Measurements from ENCODE around the gene HCFC1R1.

HCFC1R1 gene

DNA sequence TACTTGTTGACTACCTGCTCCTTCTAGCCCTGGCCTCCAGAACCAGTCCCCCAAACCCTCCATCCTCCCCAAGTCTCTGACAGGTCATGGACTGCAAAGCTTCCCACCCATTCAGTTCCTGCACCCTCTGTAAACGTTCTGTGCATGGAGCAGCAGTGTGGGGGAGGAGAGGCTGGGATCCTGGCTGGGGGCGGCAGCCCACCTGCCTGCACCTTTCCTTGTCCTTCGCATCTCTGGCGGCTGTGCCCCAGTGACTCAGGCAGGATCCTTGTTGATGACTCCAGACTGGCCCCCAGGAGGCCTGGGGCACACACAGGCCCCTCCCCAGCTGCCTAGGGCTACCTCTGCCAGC lies 41.9 kb downstream of the HCFC1R1 start:
- no peak for DNase-seq
- TF ChIP-seq POLR2A (IDR thresholded peaks at IDR 0.05; ENCODE audit: low read length) (no peak), GATA1 (IDR thresholded peaks at IDR 0.05; ENCODE audit: low read depth, low read length) (no peak)

DNA sequence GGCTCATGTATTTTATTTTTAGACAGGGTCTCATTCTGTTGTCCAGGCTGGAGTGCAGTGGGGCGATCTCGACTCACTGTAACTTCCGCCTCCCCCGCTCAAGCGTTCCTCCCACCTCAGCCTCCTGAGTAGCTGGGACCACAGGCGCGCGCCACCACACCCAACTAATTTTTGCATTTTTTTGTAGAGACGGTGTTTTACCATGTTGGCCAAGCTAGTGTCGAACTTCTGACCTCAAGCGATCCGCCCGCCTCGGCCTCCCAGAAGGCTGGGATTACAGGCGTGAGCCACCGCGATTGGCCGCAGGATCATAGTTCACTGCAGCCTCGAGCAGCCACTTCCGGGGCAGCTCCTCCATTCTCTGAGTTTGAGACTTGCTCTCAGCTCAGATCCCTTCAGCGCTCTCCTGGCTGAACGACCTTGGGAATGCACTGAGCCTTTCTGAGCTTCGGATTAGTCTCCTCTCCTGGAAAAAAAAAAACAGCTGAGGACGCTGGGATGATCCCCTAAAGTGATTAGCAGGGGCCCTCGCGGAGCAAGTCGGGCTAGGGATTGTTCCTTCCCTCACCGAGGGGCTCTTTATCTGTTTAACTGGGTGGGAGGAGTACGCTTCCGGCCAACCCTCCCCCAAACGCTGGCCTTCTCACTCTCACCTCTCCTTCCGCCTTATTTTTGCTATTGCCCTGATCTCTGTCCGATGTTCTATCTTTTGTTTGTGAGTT lies 42.4 kb downstream of the HCFC1R1 start:
- peak; percentile 44 to 49 for DNase-seq

DNA sequence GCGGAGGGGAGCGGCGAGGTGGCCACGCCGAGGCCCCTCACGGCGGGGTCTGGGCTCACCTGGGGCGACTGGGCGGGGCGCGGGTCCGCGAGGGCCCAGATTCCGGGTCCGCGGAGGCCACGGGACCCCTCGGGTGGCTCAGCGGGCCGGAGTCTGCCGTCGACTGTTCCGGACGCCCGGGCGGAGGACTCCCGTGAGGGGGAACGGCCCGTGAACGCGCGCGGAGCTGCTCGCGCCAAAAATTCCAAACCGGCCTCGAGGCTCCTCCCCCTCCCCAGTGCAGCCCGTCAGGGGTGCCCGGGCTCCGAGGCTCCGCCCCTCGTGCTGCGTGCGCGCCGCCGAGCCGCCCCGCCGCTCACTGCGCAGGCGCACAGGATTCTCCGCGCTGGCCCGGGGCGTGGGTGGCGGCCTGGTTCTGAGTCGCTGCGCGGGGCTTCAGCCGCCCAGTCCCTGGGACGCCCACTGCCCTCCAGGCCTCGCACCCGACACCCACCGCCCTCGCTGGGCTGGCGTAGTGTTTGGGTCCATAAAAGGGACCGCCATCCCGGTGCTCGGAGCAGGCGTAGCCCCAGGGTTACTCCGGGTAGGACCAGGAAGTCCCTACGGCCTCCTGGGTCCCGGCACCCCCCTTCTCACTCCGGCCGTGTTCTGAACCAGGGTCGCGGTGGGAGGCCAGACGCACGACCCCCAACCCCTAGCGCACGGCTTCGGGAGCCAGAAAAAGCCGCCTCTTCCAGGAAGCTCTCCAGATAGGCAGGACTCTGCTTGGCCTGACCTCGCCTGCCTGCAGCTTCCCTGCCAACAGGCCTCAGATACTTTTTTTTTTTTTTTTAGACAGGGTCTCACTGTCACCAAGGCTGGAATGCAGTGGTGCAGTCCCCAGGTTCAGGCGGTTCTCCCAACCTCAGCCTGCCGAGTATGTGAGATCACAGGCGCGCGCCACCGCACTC lies 43.2 kb downstream of the HCFC1R1 start, which contains the start of gene PKMYT1:
TSS of gene PKMYT1 (minus strand) at position 220 of the 950 bp plus-strand sequence. CDS start 789 bp downstream, outside the sequence.
- DNase-seq, result peak; percentile 94 to 98
- no peak for TF ChIP-seq GATA1 (IDR thresholded peaks at IDR 0.05; ENCODE audit: low read depth, low read length)
- peak; percentile 96 for TF ChIP-seq POLR2A (IDR thresholded peaks at IDR 0.05; ENCODE audit: low read length)

More for the DNA sequence above, 42.4 kb downstream of the HCFC1R1 start:
- no peak for TF ChIP-seq POLR2A (IDR thresholded peaks at IDR 0.05; ENCODE audit: low read length)
- TF ChIP-seq GATA1 (IDR thresholded peaks at IDR 0.05; ENCODE audit: low read depth, low read length), result no peak

DNA sequence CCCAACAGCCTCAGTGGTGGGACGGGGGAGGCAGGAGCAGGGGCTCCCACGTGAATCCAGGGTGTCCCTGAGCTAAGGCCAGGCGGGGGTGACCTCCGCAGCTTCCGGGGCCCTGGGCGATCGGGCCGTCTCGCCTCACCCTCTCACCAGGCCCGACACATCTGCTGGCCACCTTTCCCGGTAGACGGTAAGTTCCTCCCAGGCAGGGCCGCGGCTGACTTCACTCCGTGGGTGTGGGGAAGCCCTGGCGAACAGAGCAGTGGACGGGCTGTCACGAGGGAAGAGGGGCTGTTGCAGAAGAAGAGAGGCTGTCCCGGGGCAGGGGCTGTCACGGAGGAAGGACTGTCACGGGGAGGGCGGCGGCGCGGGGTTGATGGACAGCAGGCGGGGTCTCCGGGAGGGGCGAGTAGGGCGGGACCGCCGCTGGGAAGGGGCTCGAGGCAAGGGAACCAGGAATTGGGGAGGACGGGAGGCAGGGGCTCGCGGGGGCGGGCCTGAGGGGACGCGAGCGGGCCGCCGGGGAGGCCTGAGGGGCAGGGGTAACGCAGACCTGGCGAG lies 44.0 kb downstream of the HCFC1R1 start:
- TF ChIP-seq POLR2A (IDR thresholded peaks at IDR 0.05; ENCODE audit: low read length) (no peak), GATA1 (IDR thresholded peaks at IDR 0.05; ENCODE audit: low read depth, low read length) (no peak)
- peak; percentile 72 to 77 for DNase-seq

GRCh38 chr16:2977440-2977839 lies 46.3 kb downstream of the HCFC1R1 start:
- no peak for DNase-seq
- TF ChIP-seq GATA1 (IDR thresholded peaks at IDR 0.05; ENCODE audit: low read depth, low read length) (no peak), POLR2A (IDR thresholded peaks at IDR 0.05; ENCODE audit: low read length) (no peak)

DNA sequence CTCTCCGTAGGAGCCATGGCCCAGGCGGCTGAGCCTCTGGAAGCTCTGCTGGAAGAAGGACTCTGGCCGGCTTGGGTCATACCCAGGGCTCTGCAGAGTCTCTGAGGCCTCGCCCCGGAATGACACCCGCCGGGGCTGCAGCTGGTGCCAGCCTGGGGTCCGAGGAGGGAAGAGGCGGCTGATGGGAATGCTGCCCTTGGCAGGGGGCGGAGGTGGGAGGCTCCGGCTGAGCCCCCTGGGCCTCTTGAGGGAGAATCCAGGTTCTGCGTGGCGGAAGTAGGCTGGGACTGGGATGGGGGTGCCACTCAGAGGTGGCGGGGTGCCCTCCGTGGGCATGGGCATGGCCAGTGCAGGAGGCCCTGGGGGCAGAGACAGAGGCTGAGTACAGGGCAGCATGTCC lies 47.1 kb downstream of the HCFC1R1 start:
- TF ChIP-seq POLR2A (IDR thresholded peaks at IDR 0.05; ENCODE audit: low read length) (no peak), GATA1 (IDR thresholded peaks at IDR 0.05; ENCODE audit: low read depth, low read length) (no peak)
- no peak for DNase-seq

- TF ChIP-seq POLR2A (IDR thresholded peaks at IDR 0.05; ENCODE audit: low read length) (no peak), GATA1 (IDR thresholded peaks at IDR 0.05; ENCODE audit: low read depth, low read length) (no peak)
- no peak for DNase-seq
Measured at GRCh38 chr16:2976201-2976600, 47.5 kb downstream of the HCFC1R1 start.

GRCh38 chr16:2975161-2975795 lies 48.5 kb downstream of the HCFC1R1 start:
- TF ChIP-seq POLR2A (IDR thresholded peaks at IDR 0.05; ENCODE audit: low read length), result peak; percentile 9
- no peak for TF ChIP-seq GATA1 (IDR thresholded peaks at IDR 0.05; ENCODE audit: low read depth, low read length)
- DNase-seq, result no peak

GRCh38 chr16:2974319-2975056 lies 49.3 kb downstream of the HCFC1R1 start:
- TF ChIP-seq POLR2A (IDR thresholded peaks at IDR 0.05; ENCODE audit: low read length), result no peak
- TF ChIP-seq GATA1 (IDR thresholded peaks at IDR 0.05; ENCODE audit: low read depth, low read length), result no peak
- no peak for DNase-seq

DNA sequence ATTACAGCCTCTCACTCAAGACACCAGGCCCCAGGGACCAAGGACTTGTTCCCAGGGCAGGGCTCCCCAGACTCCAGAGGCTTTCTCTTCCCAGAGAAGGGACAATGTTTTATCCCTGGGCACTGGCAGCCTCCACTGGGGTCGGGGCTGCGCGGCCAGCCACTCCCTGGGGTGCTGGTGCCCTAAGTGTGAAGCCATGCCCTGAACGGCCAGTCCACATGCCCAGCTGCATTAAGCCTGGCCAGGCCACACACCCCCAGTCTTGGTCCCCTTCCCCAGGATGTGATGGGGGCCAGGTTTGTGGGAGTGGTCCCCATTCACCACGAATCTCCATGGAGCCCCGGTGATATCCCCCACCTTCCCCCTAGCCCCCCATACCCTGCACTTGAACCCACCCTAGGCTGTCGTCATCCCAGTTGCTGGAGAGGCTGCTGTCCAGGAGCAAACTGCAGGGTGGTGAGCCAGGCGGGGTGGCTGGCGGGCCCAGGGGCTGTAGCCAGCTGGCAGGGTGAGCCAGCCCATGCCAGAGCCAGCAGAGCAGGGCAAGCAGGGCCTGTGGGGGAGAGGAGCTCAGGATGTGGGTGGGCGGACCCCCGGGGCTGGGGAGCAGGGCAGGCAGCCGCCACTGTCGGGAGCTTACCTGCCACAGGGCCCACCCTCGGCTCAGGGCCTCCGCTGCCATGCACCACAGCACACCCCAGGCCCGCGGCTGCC lies 50.0 kb downstream of the HCFC1R1 start:
- TF ChIP-seq POLR2A (IDR thresholded peaks at IDR 0.05; ENCODE audit: low read length) (no peak), GATA1 (IDR thresholded peaks at IDR 0.05; ENCODE audit: low read depth, low read length) (no peak)

DNA sequence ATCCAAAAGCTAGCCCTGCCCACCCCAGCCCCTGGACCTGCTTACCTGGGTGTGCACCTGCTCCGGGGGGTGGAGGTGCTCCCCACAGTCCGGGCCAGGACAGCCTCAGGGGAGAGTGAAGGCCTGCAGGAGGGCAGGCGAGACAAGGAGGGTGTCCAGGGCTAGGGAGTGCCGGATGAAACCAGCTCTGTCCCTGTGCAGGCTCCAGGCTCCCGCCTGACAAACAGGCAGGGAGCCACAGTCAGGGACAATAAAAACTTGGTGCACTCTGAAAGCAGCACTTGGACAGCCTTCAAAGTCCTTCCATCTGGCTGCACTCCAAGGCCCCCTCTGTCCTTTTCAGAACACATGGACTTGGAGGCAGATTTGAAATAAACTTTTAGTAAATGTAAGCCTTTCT lies 50.6 kb downstream of the HCFC1R1 start:
- TF ChIP-seq GATA1 (IDR thresholded peaks at IDR 0.05; ENCODE audit: low read depth, low read length) (no peak), POLR2A (IDR thresholded peaks at IDR 0.05; ENCODE audit: low read length) (no peak)
- no peak for DNase-seq

More for the DNA sequence above, 50.0 kb downstream of the HCFC1R1 start:
- no peak for DNase-seq
